ENCODE data around the gene CDK15.

GRCh38 chr2:201806442-201807170 is at the start of gene CDK15:
- TF ChIP-seq CTCF (IDR thresholded peaks at IDR 0.05) (no peak), POLR2A (IDR thresholded peaks at IDR 0.05) (no peak)

Data from right lobe of liver (tissue), 4 donors.